Nephron progenitor cell (in vitro differentiated cells): Measurements from ENCODE around the gene SNED1.

Experiments
- DNase-seq: peaks from one replicate; pipeline ENCODE4 v3.0.0; 2021
- H3K27ac Mint-ChIP-seq: 2 replicates; pipeline ENCODE4 v1.8.0; 2021; ENCODE audit warnings: mild to moderate bottlenecking, moderate library complexity, mixed read lengths
- H3K27me3 Mint-ChIP-seq: 2 replicates; pipeline ENCODE4 v1.8.0; 2021; ENCODE audit warnings: mild to moderate bottlenecking, low read depth, mixed read lengths; ENCODE audit not compliant: poor library complexity
- H3K36me3 Mint-ChIP-seq: 2 replicates; pipeline ENCODE4 v1.8.0; 2021; ENCODE audit warnings: low read depth, mixed read lengths
- H3K4me1 Mint-ChIP-seq: 2 replicates; pipeline ENCODE4 v1.8.0; 2021; ENCODE audit warnings: mixed read lengths
- H3K4me3 Mint-ChIP-seq: 2 replicates; pipeline ENCODE4 v1.8.0; 2021; ENCODE audit warnings: mild to moderate bottlenecking, moderate library complexity, mixed read lengths
- H3K9me3 Mint-ChIP-seq: 2 replicates; pipeline ENCODE4 v1.8.0; 2021; ENCODE audit warnings: mild to moderate bottlenecking, moderate library complexity, mixed read lengths
- CTCF ChIP-seq: fragments of 200-600 bp; sonication (generic); IDR thresholded peaks from 2 replicates; pipeline ENCODE4 v1.5.0; 2021; ENCODE audit warnings: antibody characterized with exemption

SNED1 gene

DNA sequence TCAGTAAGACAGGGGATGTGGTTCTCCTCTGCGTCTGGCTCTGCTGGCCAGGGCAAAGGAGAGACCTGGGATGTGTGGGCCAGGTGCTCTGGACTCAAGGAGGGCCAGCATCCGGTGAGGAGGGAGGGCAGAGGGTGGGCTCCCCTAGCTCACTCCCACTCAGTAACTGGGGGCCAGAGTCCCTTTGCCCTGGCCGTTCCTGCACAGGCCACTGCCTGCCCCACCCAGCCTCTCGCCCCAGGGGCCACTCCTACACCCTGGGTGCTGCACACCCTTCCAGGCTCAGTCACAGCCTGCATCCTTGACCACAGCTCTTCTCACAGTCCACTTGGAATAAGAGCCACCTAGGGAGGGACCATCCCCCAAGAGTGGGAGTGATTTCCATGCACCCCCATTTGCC lies 41.0 kb downstream of the SNED1 start:
- H3K27ac Mint-ChIP-seq, result no peak overlapping the region
- H3K9me3 Mint-ChIP-seq, result peaks cover 7% of the 10 kb centered on the region
- peaks cover 96% of the 10 kb centered on the region for H3K27me3 Mint-ChIP-seq
- peaks cover 10% of the 10 kb centered on the region for H3K4me1 Mint-ChIP-seq
- no peak for DNase-seq
- no peak for TF ChIP-seq CTCF
- no peak overlapping the region for H3K4me3 Mint-ChIP-seq
- no peaks in the 10 kb centered on the region for H3K36me3 Mint-ChIP-seq

- Mint-ChIP-seq H3K27ac (no peak overlapping the region), H3K4me3 (no peak overlapping the region), H3K27me3 (peaks cover 96% of the 10 kb centered on the region), H3K36me3 (no peaks in the 10 kb centered on the region), H3K4me1 (peaks cover 10% of the 10 kb centered on the region), H3K9me3 (peaks cover 11% of the 10 kb centered on the region)
- DNase-seq, result no peak
- no peak for TF ChIP-seq CTCF
These were observed 41.8 kb downstream of the SNED1 start for GRCh38 chr2:241040081-241040803.

DNA sequence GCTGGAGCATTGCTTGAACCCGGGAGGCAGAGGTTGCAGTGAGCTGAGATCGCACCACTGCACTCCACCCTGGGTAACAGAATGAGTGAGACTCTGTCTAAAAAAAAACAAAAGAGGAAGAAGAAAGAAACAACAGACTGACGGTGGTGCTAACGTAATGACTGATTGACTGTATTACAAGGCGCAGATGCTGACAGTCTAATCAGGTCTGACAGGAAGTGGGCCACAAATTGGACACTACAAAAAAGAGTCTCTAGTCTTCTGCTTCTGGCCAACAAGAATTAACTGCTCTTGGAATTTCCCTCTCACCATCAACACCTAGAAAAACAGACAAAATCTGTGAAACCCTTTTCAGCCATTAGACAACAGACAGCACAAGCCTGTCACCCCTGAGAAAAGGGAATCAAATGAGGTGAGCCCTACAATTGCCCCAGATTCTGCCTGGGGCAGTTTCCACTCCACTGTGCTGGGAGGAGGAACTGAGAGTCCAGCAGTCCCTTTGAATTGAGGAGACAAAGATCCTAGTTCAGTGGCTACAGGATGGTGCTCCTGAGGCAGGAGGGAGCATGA lies 43.3 kb downstream of the SNED1 start:
- Mint-ChIP-seq H3K4me1 (peaks cover 6% of the 10 kb centered on the region), H3K9me3 (peaks cover 24% of the 10 kb centered on the region), H3K4me3 (no peak overlapping the region), H3K36me3 (no peaks in the 10 kb centered on the region), H3K27me3 (peaks cover 97% of the 10 kb centered on the region), H3K27ac (no peak overlapping the region)
- no peak for DNase-seq
- no peak for TF ChIP-seq CTCF

- H3K9me3 Mint-ChIP-seq, result peaks cover 24% of the 10 kb centered on the region
- DNase-seq, result no peak
- TF ChIP-seq CTCF, result no peak
- no peak overlapping the region for H3K4me3 Mint-ChIP-seq
- no peaks in the 10 kb centered on the region for H3K36me3 Mint-ChIP-seq
- no peak overlapping the region for H3K27ac Mint-ChIP-seq
- peaks cover 93% of the 10 kb centered on the region for H3K27me3 Mint-ChIP-seq
- H3K4me1 Mint-ChIP-seq, result no peaks in the 10 kb centered on the region
These were observed 45.2 kb downstream of the SNED1 start for GRCh38 chr2:241043581-241043980.

DNA sequence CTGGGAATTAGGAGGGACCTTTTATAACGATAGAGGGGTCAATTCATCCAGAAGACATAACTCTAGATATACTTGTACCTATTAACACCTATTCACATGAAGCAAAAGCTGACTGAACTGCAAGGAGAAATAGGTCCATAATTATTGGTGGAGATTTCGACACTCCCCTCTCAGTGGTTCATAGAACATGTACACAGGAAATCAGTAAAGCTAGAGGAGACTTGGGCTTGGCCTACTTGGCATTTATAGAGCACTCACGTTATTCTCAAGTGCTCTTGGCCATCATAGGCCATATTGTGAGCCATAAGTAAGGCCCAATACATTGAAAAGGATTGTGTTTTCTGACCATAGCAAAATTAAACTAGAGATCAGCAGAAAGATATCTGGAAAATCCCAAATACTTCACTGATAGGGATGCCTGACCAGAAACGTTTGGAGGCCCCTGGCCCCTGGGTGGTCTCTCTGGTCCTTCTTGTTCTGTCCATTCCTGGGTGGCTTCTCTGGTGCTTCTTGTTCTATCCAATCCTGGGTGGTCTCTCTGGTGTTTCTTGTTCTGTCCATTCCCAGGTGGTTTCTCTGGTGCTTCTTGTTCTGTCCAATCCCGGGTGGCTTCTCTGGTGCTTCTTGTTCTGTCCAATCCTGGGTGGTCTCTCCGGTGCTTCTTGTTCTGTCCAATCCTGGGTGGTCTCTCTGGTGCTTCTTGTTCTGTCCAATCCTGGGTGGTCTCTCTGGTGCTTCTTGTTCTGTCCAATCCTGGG lies 49.0 kb downstream of the SNED1 start:
- no peak overlapping the region for H3K27ac Mint-ChIP-seq
- TF ChIP-seq CTCF, result no peak
- peaks cover 24% of the 10 kb centered on the region for H3K9me3 Mint-ChIP-seq
- peaks cover 85% of the 10 kb centered on the region for H3K27me3 Mint-ChIP-seq
- H3K4me1 Mint-ChIP-seq, result no peaks in the 10 kb centered on the region
- H3K36me3 Mint-ChIP-seq, result no peaks in the 10 kb centered on the region
- H3K4me3 Mint-ChIP-seq, result no peak overlapping the region
- DNase-seq, result no peak
